Peyer's patch (tissue), 4 donors: ENCODE data around the gene KLHDC9. TPM values are rescaled to one million over a fixed set of nuclear protein-coding genes. Genes with fewer than 3 reads are reported as not detected.

Experiments used
- DNase-seq, 3 donors: peaks; one replicate each; pipeline ENCODE4 v3.0.0-alpha.2; 2017 to 2019
- H3K27ac ChIP-seq, 4 donors: fragments of 200-600 bp; sonication (generic); one replicate each; pipeline ENCODE4 v1.5.1; 2016 to 2019
- H3K27me3 ChIP-seq, 2 donors: fragments of 200-600 bp; sonication (generic); one replicate each; pipeline ENCODE4 v1.5.1; 2019
- H3K36me3 ChIP-seq, 3 donors: fragments of 200-600 bp; sonication (generic); one replicate each; pipeline ENCODE4 v1.5.1; 2016 to 2019
- H3K4me1 ChIP-seq, 4 donors: fragments of 200-600 bp; sonication (generic); one replicate each; pipeline ENCODE4 v1.5.1; 2016 to 2019
- H3K4me3 ChIP-seq, 4 donors: fragments of 200-600 bp; sonication (generic); 1 replicate in 3 of 4; 2 replicates in 1 of 4; pipeline ENCODE4 v1.5.1; 2016 to 2019; ENCODE audit warnings: mild to moderate bottlenecking in 1 of 4
- H3K9me3 ChIP-seq, 4 donors: fragments of 200-600 bp; sonication (generic); one replicate each; pipeline ENCODE4 v1.5.1; 2016 to 2019; ENCODE audit warnings: mild to moderate bottlenecking in 1 of 4
- CTCF ChIP-seq, 6 experiments: fragments of 450-650 bp in 4 of 6; fragments of 200-600 bp in 2 of 6; sonication (generic) in 1 of 6; IDR thresholded peaks; one replicate each; pipeline ENCODE4 v1.5.1; 2017 to 2019; ENCODE audit warnings: antibody characterized with exemption in 6 of 6, mild to moderate bottlenecking in 3 of 6, moderate library complexity in 1 of 6
- POLR2A ChIP-seq, 2 donors: fragments of 450-650 bp; IDR thresholded peaks; one replicate each; pipeline ENCODE4 v1.5.1; 2017; ENCODE audit warnings: antibody characterized with exemption in 2 of 2, mild to moderate bottlenecking in 2 of 2, moderate library complexity in 2 of 2
- total RNA-seq, 4 donors: library from RNA; depleted of rRNA; stranded (reverse); fragments of >200 nt; gene quantifications; one replicate each; pipeline ENCODE4 v1.1.0, GENCODE V29; 2016

Gene KLHDC9
- total RNA-seq, 4 donors from 2014 or later: 2.1 to 4.8 (median 2.4) TPM; not detected in 1

GRCh38 chr1:161083748-161084596 is 14.2 kb upstream of the KLHDC9 start:
- Histone ChIP-seq H3K4me3 (no peak overlapping the region), H3K9me3 (no peaks in the 10 kb centered on the region), H3K27ac (peak overlapping the region in 1 of 4 donors; percentile 68), H3K36me3 (no peaks in the 10 kb centered on the region), H3K27me3 (no peaks in the 10 kb centered on the region), H3K4me1 (peaks cover 0 to 14% (median 0%) of the 10 kb centered on the region in 4 donors)
- no peak for DNase-seq
- TF ChIP-seq CTCF (IDR thresholded peaks at IDR 0.05): no peak
- TF ChIP-seq POLR2A (IDR thresholded peaks at IDR 0.05): no peak

- Histone ChIP-seq H3K4me1 (peaks cover 0 to 14% (median 0%) of the 10 kb centered on the region in 4 donors), H3K4me3 (no peak overlapping the region), H3K27ac (no peak overlapping the region), H3K9me3 (no peaks in the 10 kb centered on the region), H3K36me3 (no peaks in the 10 kb centered on the region), H3K27me3 (no peaks in the 10 kb centered on the region)
- DNase-seq: no peak
- TF ChIP-seq CTCF (IDR thresholded peaks at IDR 0.05) (no peak), POLR2A (IDR thresholded peaks at IDR 0.05) (no peak)
These were observed 13.6 kb upstream of the KLHDC9 start for GRCh38 chr1:161084597-161084988.

- peaks cover 0 to 14% (median 0%) of the 10 kb centered on the region in 4 donors for H3K4me1 ChIP-seq
These were observed 13.0 kb upstream of the KLHDC9 start for GRCh38 chr1:161085165-161085564.

GRCh38 chr1:161086457-161086856 is 11.7 kb upstream of the KLHDC9 start:
- no peaks in the 10 kb centered on the region for H3K27me3 ChIP-seq
- no peak for DNase-seq
- no peak overlapping the region for H3K27ac ChIP-seq
- no peaks in the 10 kb centered on the region for H3K9me3 ChIP-seq
- H3K4me3 ChIP-seq: no peak overlapping the region
- no peak for TF ChIP-seq CTCF (IDR thresholded peaks at IDR 0.05)
- no peak for TF ChIP-seq POLR2A (IDR thresholded peaks at IDR 0.05)
- H3K36me3 ChIP-seq: no peaks in the 10 kb centered on the region
- peaks cover 0 to 14% (median 0%) of the 10 kb centered on the region in 4 donors for H3K4me1 ChIP-seq

More at GRCh38 chr1:161085165-161085564, 13.0 kb upstream of the KLHDC9 start:
- H3K9me3 ChIP-seq: no peaks in the 10 kb centered on the region
- no peak for DNase-seq
- no peaks in the 10 kb centered on the region for H3K27me3 ChIP-seq
- no peaks in the 10 kb centered on the region for H3K36me3 ChIP-seq
- no peak for TF ChIP-seq POLR2A (IDR thresholded peaks at IDR 0.05)
- TF ChIP-seq CTCF (IDR thresholded peaks at IDR 0.05): no peak
- no peak overlapping the region for H3K4me3 ChIP-seq
- H3K27ac ChIP-seq: no peak overlapping the region

GRCh38 chr1:161088587-161089110 is 9.5 kb upstream of the KLHDC9 start:
- no peak overlapping the region for H3K27ac ChIP-seq
- peak overlapping the region in 1 of 4 donors; percentile 0 for H3K4me3 ChIP-seq
- TF ChIP-seq POLR2A (IDR thresholded peaks at IDR 0.05): no peak
- no peaks in the 10 kb centered on the region for H3K9me3 ChIP-seq
- H3K27me3 ChIP-seq: no peaks in the 10 kb centered on the region
- no peaks in the 10 kb centered on the region for H3K36me3 ChIP-seq
- DNase-seq: peak in 1 of 3 donors; percentile 45
- peaks cover 0 to 10% (median 0%) of the 10 kb centered on the region in 4 donors for H3K4me1 ChIP-seq
